ENCODE measurements around the gene EEF1AKMT2. TPM values are rescaled to one million over a fixed set of nuclear protein-coding genes. Genes with fewer than 3 reads are reported as not detected.

EEF1AKMT2 gene
- total and polyA plus RNA-seq, 2 of the 13 experiments (the other 11 are each of a cell fraction or from before 2014, with no cell fraction given), result 11.3 to 19.3 TPM

- TF ChIP-seq SP140L (CRISPR knock-in tag; IDR thresholded peaks at IDR 0.05; ENCODE audit: borderline replicate concordance), result no peak
- no peak for TF ChIP-seq SOX6 (IDR thresholded peaks at IDR 0.05)
- peak; percentile 83 for TF ChIP-seq SOX6 (CRISPR knock-in tag; IDR thresholded peaks at IDR 0.05)
- no peak for TF ChIP-seq EEA1 (CRISPR knock-in tag; IDR thresholded peaks at IDR 0.05; ENCODE audit: borderline replicate concordance)
- TF ChIP-seq ZNF589 (CRISPR knock-in tag; conservative IDR thresholded peaks at IDR 0.05), result 0 out of 2 replicates have a peak, but pooled peaks have one; percentile 60
- TF ChIP-seq, protein P1, sequence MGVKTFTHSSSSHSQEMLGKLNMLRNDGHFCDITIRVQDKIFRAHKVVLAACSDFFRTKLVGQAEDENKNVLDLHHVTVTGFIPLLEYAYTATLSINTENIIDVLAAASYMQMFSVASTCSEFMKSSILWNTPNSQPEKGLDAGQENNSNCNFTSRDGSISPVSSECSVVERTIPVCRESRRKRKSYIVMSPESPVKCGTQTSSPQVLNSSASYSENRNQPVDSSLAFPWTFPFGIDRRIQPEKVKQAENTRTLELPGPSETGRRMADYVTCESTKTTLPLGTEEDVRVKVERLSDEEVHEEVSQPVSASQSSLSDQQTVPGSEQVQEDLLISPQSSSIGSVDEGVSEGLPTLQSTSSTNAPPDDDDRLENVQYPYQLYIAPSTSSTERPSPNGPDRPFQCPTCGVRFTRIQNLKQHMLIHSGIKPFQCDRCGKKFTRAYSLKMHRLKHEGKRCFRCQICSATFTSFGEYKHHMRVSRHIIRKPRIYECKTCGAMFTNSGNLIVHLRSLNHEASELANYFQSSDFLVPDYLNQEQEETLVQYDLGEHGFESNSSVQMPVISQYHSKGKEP (CRISPR knock-in tag; IDR thresholded peaks at IDR 0.05), result no peak
- TF ChIP-seq ZNF281 (CRISPR knock-in tag; IDR thresholded peaks at IDR 0.05; ENCODE audit: borderline replicate concordance), result no peak
- TF ChIP-seq U2AF1 (optimal IDR thresholded peaks at IDR 0.05; ENCODE audit: low read depth, low read length), result no peak
- no peak for TF ChIP-seq ZNF781 (CRISPR knock-in tag; IDR thresholded peaks at IDR 0.05; ENCODE audit: borderline replicate concordance, not compliant biosample characterization)
- TF ChIP-seq, protein P2, sequence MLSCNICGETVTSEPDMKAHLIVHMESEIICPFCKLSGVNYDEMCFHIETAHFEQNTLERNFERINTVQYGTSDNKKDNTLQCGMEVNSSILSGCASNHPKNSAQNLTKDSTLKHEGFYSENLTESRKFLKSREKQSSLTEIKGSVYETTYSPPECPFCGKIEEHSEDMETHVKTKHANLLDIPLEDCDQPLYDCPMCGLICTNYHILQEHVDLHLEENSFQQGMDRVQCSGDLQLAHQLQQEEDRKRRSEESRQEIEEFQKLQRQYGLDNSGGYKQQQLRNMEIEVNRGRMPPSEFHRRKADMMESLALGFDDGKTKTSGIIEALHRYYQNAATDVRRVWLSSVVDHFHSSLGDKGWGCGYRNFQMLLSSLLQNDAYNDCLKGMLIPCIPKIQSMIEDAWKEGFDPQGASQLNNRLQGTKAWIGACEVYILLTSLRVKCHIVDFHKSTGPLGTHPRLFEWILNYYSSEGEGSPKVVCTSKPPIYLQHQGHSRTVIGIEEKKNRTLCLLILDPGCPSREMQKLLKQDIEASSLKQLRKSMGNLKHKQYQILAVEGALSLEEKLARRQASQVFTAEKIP (CRISPR knock-in tag; IDR thresholded peaks at IDR 0.05; ENCODE audit: borderline replicate concordance), result no peak
- no peak for TF ChIP-seq ESRRA (CRISPR knock-in tag; IDR thresholded peaks at IDR 0.05; ENCODE audit: low read depth)
- TF ChIP-seq, protein P3, sequence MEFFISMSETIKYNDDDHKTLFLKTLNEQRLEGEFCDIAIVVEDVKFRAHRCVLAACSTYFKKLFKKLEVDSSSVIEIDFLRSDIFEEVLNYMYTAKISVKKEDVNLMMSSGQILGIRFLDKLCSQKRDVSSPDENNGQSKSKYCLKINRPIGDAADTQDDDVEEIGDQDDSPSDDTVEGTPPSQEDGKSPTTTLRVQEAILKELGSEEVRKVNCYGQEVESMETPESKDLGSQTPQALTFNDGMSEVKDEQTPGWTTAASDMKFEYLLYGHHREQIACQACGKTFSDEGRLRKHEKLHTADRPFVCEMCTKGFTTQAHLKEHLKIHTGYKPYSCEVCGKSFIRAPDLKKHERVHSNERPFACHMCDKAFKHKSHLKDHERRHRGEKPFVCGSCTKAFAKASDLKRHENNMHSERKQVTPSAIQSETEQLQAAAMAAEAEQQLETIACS (CRISPR knock-in tag; IDR thresholded peaks at IDR 0.05), result no peak
- TF ChIP-seq, protein P4, sequence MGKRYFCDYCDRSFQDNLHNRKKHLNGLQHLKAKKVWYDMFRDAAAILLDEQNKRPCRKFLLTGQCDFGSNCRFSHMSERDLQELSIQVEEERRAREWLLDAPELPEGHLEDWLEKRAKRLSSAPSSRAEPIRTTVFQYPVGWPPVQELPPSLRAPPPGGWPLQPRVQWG (CRISPR knock-in tag; IDR thresholded peaks at IDR 0.05; ENCODE audit: borderline replicate concordance, low read depth), result 0 out of 2 replicates have a peak, but pooled peaks have one; percentile 57
- TF ChIP-seq ZNF792 (CRISPR knock-in tag; IDR thresholded peaks at IDR 0.05), result no peak
- no peak for TF ChIP-seq ZNF569 (CRISPR knock-in tag; IDR thresholded peaks at IDR 0.05; ENCODE audit: borderline replicate concordance)
- TF ChIP-seq CENPBD1 (CRISPR knock-in tag; IDR thresholded peaks at IDR 0.05; ENCODE audit: borderline replicate concordance, low read depth), result no peak
- no peak for TF ChIP-seq ZFP1 (CRISPR knock-in tag; IDR thresholded peaks at IDR 0.05)
- TF ChIP-seq MTF1 (CRISPR knock-in tag; IDR thresholded peaks at IDR 0.05), result no peak
- no peak for TF ChIP-seq NRL (CRISPR knock-in tag; IDR thresholded peaks at IDR 0.05; ENCODE audit: borderline replicate concordance)
- TF ChIP-seq HES4 (CRISPR knock-in tag; IDR thresholded peaks at IDR 0.05; ENCODE audit: borderline replicate concordance), result no peak
- TF ChIP-seq, protein P5, sequence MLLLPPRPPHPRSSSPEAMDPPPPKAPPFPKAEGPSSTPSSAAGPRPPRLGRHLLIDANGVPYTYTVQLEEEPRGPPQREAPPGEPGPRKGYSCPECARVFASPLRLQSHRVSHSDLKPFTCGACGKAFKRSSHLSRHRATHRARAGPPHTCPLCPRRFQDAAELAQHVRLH (CRISPR knock-in tag; IDR thresholded peaks at IDR 0.05; ENCODE audit: borderline replicate concordance, low read depth), result no peak
- no peak for TF ChIP-seq PHF8 (CRISPR knock-in tag; IDR thresholded peaks at IDR 0.05)
These were observed 83.4 kb downstream of the EEF1AKMT2 start (continued) for GRCh38 chr10:124708246-124708779.
